Astrocyte of the cerebellum (primary cell): ENCODE data around the gene PDE11A.

Source experiments
- DNase-seq: peaks from one replicate; pipeline ENCODE4 v3.0.0-alpha.2; 2011; ENCODE audit warnings: low read depth
- H3K4me3 ChIP-seq: 2 replicates; pipeline ENCODE4 v1.5.1; 2011; ENCODE audit warnings: mild to moderate bottlenecking, low read depth, low read length, moderate library complexity
- in situ Hi-C: cut with HindIII; loops from 2 replicates; pipeline ENCODE4 v1.10.0; 2017; ENCODE audit warnings: low sequenced_read_pairs
- TF ChIP-seq, protein P1 (sequence below): IDR thresholded peaks from 2 replicates; pipeline ENCODE4 v1.5.1; 2012; ENCODE audit warnings: low read length, low read depth, moderate library complexity, mild to moderate bottlenecking; ENCODE audit errors: missing control alignments

Gene PDE11A

DNA sequence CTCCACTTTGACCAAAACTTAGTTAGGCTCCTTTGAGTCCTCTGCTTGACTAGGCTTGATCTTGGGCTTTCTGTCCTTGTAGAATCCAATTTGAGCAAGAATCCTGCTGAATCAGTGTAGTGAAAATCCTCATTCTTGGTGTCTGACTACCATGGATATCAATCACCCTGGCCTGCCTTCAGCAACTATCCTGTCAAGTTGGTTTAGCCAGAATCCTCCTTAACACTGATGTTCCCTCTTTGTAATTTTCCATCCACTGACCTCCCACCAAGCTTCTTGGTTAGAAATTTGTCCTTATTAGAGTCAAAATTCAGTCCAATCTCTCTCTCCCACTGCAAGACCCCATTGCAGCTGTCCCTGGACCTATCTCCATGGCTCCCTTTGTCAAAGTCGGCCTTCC is 39.2 kb upstream of the PDE11A start:
- peak overlapping the region; percentile 68 for H3K4me3 ChIP-seq
- TF ChIP-seq, protein P1, sequence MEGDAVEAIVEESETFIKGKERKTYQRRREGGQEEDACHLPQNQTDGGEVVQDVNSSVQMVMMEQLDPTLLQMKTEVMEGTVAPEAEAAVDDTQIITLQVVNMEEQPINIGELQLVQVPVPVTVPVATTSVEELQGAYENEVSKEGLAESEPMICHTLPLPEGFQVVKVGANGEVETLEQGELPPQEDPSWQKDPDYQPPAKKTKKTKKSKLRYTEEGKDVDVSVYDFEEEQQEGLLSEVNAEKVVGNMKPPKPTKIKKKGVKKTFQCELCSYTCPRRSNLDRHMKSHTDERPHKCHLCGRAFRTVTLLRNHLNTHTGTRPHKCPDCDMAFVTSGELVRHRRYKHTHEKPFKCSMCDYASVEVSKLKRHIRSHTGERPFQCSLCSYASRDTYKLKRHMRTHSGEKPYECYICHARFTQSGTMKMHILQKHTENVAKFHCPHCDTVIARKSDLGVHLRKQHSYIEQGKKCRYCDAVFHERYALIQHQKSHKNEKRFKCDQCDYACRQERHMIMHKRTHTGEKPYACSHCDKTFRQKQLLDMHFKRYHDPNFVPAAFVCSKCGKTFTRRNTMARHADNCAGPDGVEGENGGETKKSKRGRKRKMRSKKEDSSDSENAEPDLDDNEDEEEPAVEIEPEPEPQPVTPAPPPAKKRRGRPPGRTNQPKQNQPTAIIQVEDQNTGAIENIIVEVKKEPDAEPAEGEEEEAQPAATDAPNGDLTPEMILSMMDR = no peak
- no peak for DNase-seq
- in situ Hi-C loops = no loop called here

DNA sequence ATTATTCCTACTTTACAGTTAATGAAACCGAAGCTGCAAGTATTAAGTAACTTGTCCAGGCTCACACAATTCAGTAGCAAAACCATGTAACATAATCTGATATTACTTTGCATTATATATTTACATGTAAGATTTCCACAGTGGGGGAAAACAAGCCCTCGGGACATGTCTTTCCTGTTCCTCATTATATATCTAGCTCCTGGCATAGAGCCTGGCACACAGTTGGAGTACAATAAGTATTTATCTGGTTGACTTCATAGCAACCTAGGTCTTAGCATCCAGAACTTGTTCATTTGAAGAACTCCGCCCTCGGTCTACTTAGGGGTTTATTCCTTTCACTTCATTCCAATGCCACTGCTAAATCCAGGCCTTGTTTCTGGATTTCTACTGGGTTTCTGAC is 38.1 kb upstream of the PDE11A start:
- DNase-seq = no peak
- no peak overlapping the region for H3K4me3 ChIP-seq
- in situ Hi-C loops = no loop called here
- TF ChIP-seq, protein P1 = no peak

DNA sequence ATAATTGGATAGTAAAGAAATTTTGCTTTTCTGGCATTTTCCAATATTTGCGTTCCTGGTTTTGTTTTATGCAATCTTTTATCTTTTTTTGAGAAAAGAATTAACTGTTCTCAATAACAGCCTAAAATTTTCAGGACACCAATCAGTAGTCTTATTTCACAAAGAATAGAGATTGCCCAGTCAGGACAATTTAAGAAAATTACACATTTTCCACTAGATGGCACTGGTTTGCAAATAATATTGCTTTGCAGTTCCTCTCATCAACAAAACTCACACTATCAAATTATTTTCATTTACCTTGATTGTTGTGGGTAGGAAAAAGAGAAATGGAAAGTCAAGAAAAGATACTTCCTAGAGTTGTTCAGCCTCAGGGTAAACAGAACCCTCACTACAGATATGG is 37.2 kb upstream of the PDE11A start:
- in situ Hi-C loops = no loop called here
- DNase-seq = peak; percentile 34
- TF ChIP-seq, protein P1 = peak; percentile 39
- H3K4me3 ChIP-seq = no peak overlapping the region

DNA sequence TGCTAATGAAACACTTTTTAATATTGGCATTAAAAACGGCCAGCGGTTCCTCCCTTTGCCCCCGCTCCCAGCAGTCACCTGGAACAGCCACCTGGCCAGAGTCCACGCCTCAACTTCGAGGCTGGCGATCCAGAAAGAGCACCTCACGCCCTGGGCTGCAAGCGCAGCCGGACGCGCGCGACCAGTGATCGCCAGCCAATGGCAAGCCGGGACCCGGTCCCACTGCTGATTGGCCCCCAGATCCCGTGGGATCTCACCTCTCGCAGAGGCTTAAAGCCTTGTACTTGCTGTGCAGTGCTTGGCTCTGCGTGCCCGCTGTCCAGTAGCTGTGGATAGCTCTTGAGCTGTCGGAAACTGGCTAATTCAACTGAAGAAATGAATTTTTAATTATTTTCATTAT is 35.6 kb upstream of the PDE11A start:
- no peak for DNase-seq
- H3K4me3 ChIP-seq = no peak overlapping the region
- TF ChIP-seq, protein P1 = no peak
- in situ Hi-C loops = no loop called here

DNA sequence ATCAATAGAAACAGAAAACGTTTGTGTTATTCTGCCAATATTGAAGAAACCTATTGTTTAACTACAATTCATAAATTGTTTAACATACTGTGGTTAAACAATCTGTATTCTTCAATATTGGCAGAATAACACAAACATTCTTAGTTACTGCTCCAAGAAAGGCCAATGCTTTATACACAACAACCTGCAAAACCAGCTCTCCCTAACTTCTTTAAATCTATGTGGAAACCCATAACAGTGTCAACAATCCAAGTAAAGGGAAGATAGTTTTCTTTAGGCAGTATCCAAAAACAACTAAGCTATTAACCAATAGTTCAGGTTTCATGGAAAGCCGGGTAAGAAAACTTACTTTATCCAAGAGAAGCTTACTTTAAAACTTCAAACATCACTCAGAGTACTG is 33.5 kb upstream of the PDE11A start:
- H3K4me3 ChIP-seq = no peak overlapping the region
- no peak for DNase-seq
- TF ChIP-seq, protein P1 = no peak
- in situ Hi-C loops = no loop called here

DNA sequence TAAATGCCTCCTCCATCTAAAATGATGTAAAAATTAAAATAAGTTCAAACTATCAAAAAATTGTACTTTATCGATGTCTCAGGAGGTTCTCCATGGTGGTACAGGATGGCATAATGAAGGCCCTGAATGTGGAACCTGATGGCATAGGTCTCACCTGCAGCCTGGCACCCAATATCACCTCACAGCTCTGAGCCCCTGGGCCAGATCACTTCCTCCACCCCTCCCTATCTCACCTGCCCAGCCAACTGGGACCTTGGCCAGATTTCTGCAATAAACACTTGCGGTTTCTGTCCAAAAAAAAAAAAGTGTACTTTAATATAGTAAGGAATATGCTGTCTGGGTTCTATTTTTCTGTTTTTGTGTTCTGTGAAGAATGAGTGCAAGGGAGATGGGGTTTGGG is 33.0 kb upstream of the PDE11A start:
- in situ Hi-C loops = no loop called here
- DNase-seq = no peak
- H3K4me3 ChIP-seq = no peak overlapping the region
- TF ChIP-seq, protein P1 = no peak
